ENCODE data around the gene SDR9C7.

Gene SDR9C7

DNA sequence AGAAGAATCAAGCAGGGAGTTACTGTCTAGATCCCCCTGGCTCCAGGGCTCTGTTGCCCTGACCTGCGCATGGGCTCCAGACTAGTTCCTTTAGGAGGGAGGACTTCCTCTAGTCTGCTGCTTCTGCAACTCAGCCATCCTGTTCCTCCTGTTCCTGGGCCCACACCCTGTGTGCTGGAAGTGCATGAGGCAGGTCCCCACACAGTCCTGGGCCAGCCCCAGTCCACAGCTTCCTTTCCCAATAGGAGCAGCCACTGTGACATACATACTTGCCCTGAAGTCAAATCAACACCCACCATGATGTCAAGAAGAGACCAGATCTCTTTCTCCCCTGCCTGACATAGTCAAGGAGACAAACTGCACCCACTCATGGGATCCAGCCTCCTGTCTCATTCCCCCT is 1.3 kb downstream of the SDR9C7 start:
- H3K4me1 ChIP-seq (ENCODE audit: control insufficient read depth, insufficient read depth, low read length) = no peaks in the 10 kb centered on the region
- TF ChIP-seq ZNF433 (tag by site-specific recombination; IDR thresholded peaks at IDR 0.05; ENCODE audit: low read depth) (no peak), GLI4 (tag by site-specific recombination; IDR thresholded peaks at IDR 0.05) (no peak), KLF16 (tag by site-specific recombination; IDR thresholded peaks at IDR 0.05) (no peak), ZNF274 (IDR thresholded peaks at IDR 0.05; ENCODE audit: low read length) (no peak), ZNF274 (tag by site-specific recombination; IDR thresholded peaks at IDR 0.05; ENCODE audit: borderline replicate concordance) (no peak), MZF1 (tag by site-specific recombination; IDR thresholded peaks at IDR 0.05; ENCODE audit: borderline replicate concordance) (no peak), ZNF473 (tag by site-specific recombination; IDR thresholded peaks at IDR 0.05) (no peak), ZNF366 (tag by site-specific recombination; conservative IDR thresholded peaks at IDR 0.05) (no peak), ZNF302 (tag by site-specific recombination; IDR thresholded peaks at IDR 0.05; ENCODE audit: low read depth) (no peak), ZNF174 (tag by site-specific recombination; IDR thresholded peaks at IDR 0.05) (no peak), ZBTB21 (tag by site-specific recombination; IDR thresholded peaks at IDR 0.05) (no peak), ZNF16 (tag by site-specific recombination; IDR thresholded peaks at IDR 0.05; ENCODE audit: low read depth) (no peak), ZEB2 (tag by site-specific recombination; IDR thresholded peaks at IDR 0.05) (no peak), ZNF791 (tag by site-specific recombination; IDR thresholded peaks at IDR 0.05) (no peak), SP2 (tag by site-specific recombination; IDR thresholded peaks at IDR 0.05) (no peak), HOXD13 (CRISPR knock-in tag; IDR thresholded peaks at IDR 0.05; ENCODE audit: borderline replicate concordance) (no peak), ZNF350 (tag by site-specific recombination; IDR thresholded peaks at IDR 0.05) (no peak), WT1 (tag by site-specific recombination; IDR thresholded peaks at IDR 0.05) (no peak)
- TF ChIP-seq, protein P1, sequence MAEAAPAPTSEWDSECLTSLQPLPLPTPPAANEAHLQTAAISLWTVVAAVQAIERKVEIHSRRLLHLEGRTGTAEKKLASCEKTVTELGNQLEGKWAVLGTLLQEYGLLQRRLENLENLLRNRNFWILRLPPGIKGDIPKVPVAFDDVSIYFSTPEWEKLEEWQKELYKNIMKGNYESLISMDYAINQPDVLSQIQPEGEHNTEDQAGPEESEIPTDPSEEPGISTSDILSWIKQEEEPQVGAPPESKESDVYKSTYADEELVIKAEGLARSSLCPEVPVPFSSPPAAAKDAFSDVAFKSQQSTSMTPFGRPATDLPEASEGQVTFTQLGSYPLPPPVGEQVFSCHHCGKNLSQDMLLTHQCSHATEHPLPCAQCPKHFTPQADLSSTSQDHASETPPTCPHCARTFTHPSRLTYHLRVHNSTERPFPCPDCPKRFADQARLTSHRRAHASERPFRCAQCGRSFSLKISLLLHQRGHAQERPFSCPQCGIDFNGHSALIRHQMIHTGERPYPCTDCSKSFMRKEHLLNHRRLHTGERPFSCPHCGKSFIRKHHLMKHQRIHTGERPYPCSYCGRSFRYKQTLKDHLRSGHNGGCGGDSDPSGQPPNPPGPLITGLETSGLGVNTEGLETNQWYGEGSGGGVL (tag by site-specific recombination; IDR thresholded peaks at IDR 0.05) = no peak
- TF ChIP-seq, protein P2, sequence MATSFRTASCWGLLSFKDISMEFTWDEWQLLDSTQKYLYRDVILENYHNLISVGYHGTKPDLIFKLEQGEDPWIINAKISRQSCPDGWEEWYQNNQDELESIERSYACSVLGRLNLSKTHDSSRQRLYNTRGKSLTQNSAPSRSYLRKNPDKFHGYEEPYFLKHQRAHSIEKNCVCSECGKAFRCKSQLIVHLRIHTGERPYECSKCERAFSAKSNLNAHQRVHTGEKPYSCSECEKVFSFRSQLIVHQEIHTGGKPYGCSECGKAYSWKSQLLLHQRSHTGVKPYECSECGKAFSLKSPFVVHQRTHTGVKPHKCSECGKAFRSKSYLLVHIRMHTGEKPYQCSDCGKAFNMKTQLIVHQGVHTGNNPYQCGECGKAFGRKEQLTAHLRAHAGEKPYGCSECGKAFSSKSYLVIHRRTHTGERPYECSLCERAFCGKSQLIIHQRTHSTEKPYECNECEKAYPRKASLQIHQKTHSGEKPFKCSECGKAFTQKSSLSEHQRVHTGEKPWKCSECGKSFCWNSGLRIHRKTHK (tag by site-specific recombination; IDR thresholded peaks at IDR 0.05) = no peak
- TF ChIP-seq, protein P3, sequence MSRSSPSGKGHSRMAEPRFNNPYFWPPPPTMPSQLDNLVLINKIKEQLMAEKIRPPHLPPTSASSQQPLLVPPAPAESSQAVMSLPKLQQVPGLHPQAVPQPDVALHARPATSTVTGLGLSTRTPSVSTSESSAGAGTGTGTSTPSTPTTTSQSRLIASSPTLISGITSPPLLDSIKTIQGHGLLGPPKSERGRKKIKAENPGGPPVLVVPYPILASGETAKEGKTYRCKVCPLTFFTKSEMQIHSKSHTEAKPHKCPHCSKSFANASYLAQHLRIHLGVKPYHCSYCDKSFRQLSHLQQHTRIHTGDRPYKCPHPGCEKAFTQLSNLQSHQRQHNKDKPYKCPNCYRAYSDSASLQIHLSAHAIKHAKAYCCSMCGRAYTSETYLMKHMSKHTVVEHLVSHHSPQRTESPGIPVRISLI (tag by site-specific recombination; IDR thresholded peaks at IDR 0.05) = no peak
- ChIA-PET CTCF (interaction anchor here (1.5 kb wide), 1 partner anchor 175 kb away, joined by 3 read pairs; no protein-coding TSS in a partner anchor), POLR2A (no interaction called here)
- H3K27ac ChIP-seq (ENCODE audit: extremely low read depth, low read depth, low read length) = no peak overlapping the region
- no peaks in the 10 kb centered on the region for H3K9me3 ChIP-seq (ENCODE audit: control insufficient read depth, insufficient read depth, low read depth, low read length)
- no peaks in the 10 kb centered on the region for H3K36me3 ChIP-seq (ENCODE audit: control insufficient read depth in 2 of 2, insufficient read depth in 1 of 2, low read length in 2 of 2)
- no peak overlapping the region for H3K4me3 ChIP-seq (ENCODE audit: low read depth, low read length)

DNA sequence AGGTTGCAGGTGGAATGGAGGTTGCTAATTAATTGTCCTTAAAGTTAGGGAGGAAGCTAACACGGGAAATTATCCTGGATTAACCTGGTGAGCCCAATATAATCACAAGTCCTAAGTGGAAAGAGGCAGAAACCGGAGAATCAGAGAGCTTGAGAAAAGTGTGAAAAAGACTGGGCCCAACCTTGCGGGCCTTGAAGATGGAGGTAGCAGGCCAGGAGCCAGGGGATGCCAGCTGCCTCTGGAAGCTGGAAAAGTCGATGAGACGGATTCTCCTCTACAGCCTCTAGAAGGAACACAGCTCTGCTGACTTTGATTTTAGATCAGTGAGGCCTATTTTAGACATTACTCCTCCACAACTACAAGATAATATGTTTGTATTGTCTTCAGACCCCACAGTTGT is 2.1 kb downstream of the SDR9C7 start:
- H3K4me1 ChIP-seq (ENCODE audit: control insufficient read depth, insufficient read depth, low read length) = no peaks in the 10 kb centered on the region
- H3K27ac ChIP-seq (ENCODE audit: extremely low read depth, low read depth, low read length) = no peak overlapping the region
- TF ChIP-seq ZNF121 (tag by site-specific recombination; IDR thresholded peaks at IDR 0.05) (no peak), ZNF274 (IDR thresholded peaks at IDR 0.05; ENCODE audit: low read length) (no peak), ZNF274 (tag by site-specific recombination; IDR thresholded peaks at IDR 0.05; ENCODE audit: borderline replicate concordance) (no peak)
- H3K9me3 ChIP-seq (ENCODE audit: control insufficient read depth, insufficient read depth, low read depth, low read length) = no peaks in the 10 kb centered on the region
- H3K36me3 ChIP-seq (ENCODE audit: control insufficient read depth in 2 of 2, insufficient read depth in 1 of 2, low read length in 2 of 2) = no peaks in the 10 kb centered on the region
- no peak overlapping the region for H3K4me3 ChIP-seq (ENCODE audit: low read depth, low read length)
- CTCF ChIA-PET = interaction anchor here (0.6 to 1.5 kb wide), 4 partner anchors 69 to 1577 kb away, joined by 3 to 4 read pairs (median 3); no protein-coding TSS in a partner anchor
- POLR2A ChIA-PET = no interaction called here
